HUES64 (cell line): ENCODE results near the gene MAB21L1.

ENCODE experiments used
- H3K27ac ChIP-seq: 2 replicates; pipeline ENCODE4 v1.7.0; 2013; ENCODE audit warnings: low read depth, low read length, inconsistent platforms
- H3K27me3 ChIP-seq: 2 replicates; pipeline ENCODE4 v1.6.1; 2013; ENCODE audit warnings: mild to moderate bottlenecking, low read length; ENCODE audit not compliant: insufficient read depth
- H3K36me3 ChIP-seq: 2 replicates; pipeline ENCODE4 v1.6.1; 2013; ENCODE audit warnings: mild to moderate bottlenecking, low read length; ENCODE audit not compliant: insufficient read depth
- H3K4me1 ChIP-seq: 2 replicates; pipeline ENCODE4 v1.6.1; 2013; ENCODE audit warnings: mild to moderate bottlenecking, low read length, moderate library complexity; ENCODE audit not compliant: insufficient read depth
- H3K4me3 ChIP-seq: 2 replicates; pipeline ENCODE4 v1.5.1; 2013; ENCODE audit warnings: mild to moderate bottlenecking, low read length, moderate library complexity
- H3K9ac ChIP-seq: 2 replicates; pipeline ENCODE4 v1.6.1; 2013; ENCODE audit warnings: mild to moderate bottlenecking, low read depth, low read length
- H3K9me3 ChIP-seq: 2 replicates; pipeline ENCODE4 v1.6.1; 2013; ENCODE audit warnings: low read depth, low read length; ENCODE audit not compliant: insufficient read depth
- WGBS: fragments of 150-250, 120-280 bp; methylation state at CpG from one replicate; pipeline ENCODE4 v1.1.7; 2013; ENCODE audit warnings: missing lambda C conversion rate; 5-methylcytosine and 5-hydroxymethylcytosine counted together

The MAB21L1 gene

DNA sequence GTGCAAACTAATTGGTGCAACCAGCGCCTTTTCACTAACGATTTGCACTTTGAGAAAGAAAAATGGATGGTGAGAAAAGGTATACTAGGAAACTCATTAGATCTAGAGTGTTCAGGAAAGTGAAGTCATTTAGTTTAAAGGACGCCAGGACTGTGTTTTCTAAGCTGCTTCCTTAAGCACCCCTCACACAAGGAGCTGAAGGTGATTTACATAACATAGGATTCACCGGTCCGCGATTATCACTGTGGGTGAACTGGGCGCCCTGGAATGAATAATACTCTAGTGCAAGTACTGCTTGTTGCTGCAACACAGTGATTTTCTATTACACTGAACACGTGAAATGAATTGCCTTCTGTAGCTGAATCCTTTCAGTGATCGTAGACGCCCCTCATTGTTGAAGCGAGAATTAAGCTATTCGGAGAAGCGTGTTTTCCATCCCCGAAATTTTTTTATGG, 2.6 kb upstream of the MAB21L1 start:
- peaks cover 31% of the 10 kb centered on the region for H3K4me1 ChIP-seq
- H3K9ac ChIP-seq = no peak overlapping the region
- H3K36me3 ChIP-seq = no peaks in the 10 kb centered on the region
- H3K9me3 ChIP-seq = no peaks in the 10 kb centered on the region
- H3K4me3 ChIP-seq = peak overlapping the region; percentile 50
- peaks cover 66% of the 10 kb centered on the region for H3K27me3 ChIP-seq
- no peak overlapping the region for H3K27ac ChIP-seq
- WGBS = 7% methylated on average over 14 of the region's 14 CpGs

DNA sequence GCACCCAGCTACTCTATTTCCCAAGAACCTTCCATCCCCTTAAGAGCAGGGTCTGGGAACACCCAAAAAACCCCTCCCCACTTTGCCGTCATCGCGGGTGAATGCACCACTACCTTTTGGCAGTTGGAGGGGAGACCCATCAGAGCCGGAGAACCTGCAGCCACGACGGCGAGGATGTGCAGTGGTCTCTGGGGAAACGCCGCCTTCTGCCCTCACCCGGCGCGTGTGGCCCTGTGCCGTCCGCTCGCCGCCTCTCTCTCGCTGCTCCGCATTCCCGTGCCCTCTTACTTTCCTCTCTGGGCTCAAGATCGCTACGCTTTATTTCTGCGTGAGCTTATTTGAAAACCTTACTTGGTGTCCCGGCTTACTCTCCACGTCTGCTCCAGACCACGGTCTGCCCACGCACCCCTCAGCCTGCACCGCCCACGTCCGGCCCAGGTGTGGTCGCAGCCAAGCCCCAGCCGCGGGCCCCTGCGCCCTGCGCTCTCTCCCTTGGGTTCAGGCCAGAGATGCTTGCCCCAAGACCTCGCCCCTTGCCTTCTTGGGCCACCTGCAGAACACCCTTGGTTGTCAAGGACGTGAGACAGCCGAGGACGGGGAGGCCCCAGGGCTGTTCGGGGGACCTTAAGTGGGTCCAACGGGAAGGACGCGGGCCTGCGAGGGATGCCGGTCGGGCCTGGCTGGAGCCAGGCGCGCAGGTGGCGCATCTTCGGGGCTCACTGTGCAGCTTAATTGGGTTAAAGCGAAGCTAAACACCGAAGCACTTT, 2.0 kb upstream of the MAB21L1 start:
- H3K27ac ChIP-seq = no peak overlapping the region
- H3K4me3 ChIP-seq = peak overlapping the region; percentile 50
- under 1% methylated on average over 51 of the region's 51 CpGs for WGBS
- H3K9ac ChIP-seq = no peak overlapping the region
- peaks cover 31% of the 10 kb centered on the region for H3K4me1 ChIP-seq
- H3K9me3 ChIP-seq = no peaks in the 10 kb centered on the region
- no peaks in the 10 kb centered on the region for H3K36me3 ChIP-seq
- H3K27me3 ChIP-seq = peaks cover 73% of the 10 kb centered on the region

DNA sequence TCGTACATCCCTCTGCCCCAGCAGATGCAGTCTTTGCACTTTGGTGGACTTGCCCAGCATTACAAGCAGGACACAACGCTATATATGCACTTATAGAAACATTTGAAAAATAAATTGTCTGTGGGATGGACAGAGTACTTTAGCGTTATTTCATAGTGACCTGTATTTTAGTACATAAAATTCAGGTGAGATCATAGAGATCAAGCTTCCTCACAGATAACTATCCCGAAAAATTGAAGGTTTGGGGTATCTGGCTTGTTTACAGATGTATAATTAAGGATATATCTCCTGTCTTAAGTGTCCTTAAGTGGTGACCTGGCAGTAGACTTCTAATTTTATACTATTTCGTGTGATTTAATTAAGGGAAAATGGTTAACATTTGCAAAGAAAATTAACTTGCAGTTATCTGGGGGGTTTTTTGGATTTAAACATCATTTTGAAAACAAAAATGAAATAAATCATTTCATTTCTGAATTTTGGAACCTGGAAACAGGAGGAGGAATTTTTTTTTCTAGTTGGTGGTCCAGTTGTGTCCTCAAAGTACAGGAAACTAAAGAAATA, 977 bp upstream of the MAB21L1 start:
- no peak overlapping the region for H3K4me3 ChIP-seq
- H3K4me1 ChIP-seq = peaks cover 36% of the 10 kb centered on the region

DNA sequence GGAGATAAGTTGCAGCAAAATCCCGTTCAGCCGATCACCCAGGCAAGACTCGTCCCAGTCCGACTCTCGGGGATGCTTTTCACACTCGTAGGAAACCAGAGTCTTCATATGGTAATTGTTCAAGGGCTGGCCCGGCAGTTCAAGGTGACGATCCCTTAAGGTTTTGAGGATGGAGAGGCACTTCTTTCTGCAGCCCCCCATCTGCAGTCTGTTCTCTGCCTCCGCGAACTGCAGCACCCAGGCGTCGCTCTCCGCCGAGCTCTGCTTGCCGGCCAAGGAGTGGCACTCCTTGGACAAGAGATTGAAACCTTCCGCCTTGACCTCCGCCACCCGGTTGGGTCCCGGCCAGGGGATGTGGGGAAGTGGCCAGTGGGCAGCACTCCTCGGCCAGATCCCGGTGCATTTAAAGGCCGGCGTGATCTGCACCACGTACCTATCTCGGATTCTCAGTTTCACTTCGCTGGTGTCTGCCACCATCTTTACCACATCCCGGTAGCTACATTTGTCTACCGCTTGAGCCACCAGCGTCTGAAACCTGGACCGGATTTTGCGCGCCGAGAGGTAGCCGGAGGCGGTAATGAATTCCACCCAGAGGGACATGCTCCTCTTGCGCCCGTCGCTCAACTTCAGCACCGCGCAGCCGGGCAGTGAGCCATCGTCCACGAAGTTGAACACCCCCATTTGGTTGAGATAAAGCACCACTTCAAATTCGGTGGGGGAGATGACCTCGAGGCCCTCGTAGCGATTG, 1.1 kb downstream of the MAB21L1 start:
- Histone ChIP-seq H3K4me3 (peak overlapping the region; percentile 51), H3K27ac (no peak overlapping the region), H3K4me1 (peaks cover 49% of the 10 kb centered on the region), H3K36me3 (no peaks in the 10 kb centered on the region), H3K9me3 (no peaks in the 10 kb centered on the region), H3K9ac (no peak overlapping the region), H3K27me3 (peaks cover 100% of the 10 kb centered on the region)
- under 1% methylated on average over 47 of the region's 47 CpGs for WGBS

More for the DNA sequence above, 977 bp upstream of the MAB21L1 start:
- H3K27ac ChIP-seq = no peak overlapping the region
- H3K27me3 ChIP-seq = peaks cover 82% of the 10 kb centered on the region
- 48% methylated on average over 3 of the region's 5 CpGs for WGBS
- no peaks in the 10 kb centered on the region for H3K36me3 ChIP-seq
- no peaks in the 10 kb centered on the region for H3K9me3 ChIP-seq
- no peak overlapping the region for H3K9ac ChIP-seq

DNA sequence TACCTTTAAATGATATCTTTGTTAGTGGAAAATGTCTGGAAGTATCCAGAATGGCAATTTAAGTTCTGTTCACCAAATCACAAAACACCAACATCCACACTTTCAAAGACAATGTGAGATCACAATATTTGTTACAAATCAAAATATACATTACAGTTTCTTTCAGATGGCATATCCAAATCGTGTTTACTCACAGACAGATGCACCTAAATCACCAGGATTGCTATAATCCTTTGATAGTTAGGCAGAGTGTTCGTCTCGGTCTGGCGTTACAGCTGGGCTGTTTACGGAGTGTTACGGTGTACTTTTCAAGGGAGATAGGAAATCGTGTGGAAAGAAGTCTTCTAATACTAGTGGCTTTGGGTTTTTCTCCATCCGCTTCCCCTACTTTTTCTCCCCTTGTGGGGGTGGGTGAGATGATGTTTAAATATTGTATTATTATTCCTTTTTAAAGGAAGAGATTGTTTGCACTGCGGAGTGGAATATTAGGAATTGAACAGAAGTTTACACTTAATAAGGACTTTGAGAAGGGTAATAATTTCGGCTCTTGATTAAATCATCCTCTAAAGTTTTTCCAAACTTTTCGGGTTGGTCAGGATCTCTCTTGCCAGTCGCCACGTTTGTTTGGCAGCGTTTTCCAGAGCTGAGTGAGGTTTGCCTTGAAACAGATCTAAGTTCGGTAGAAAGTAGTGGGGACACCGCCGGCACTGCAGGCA, 1.8 kb downstream of the MAB21L1 start:
- Histone ChIP-seq H3K27me3 (peaks cover 100% of the 10 kb centered on the region), H3K4me3 (peak overlapping the region; percentile 51), H3K9me3 (no peaks in the 10 kb centered on the region), H3K27ac (no peak overlapping the region), H3K36me3 (no peaks in the 10 kb centered on the region), H3K4me1 (peaks cover 49% of the 10 kb centered on the region), H3K9ac (no peak overlapping the region)
- WGBS = 4% methylated on average over 15 of the region's 17 CpGs

DNA sequence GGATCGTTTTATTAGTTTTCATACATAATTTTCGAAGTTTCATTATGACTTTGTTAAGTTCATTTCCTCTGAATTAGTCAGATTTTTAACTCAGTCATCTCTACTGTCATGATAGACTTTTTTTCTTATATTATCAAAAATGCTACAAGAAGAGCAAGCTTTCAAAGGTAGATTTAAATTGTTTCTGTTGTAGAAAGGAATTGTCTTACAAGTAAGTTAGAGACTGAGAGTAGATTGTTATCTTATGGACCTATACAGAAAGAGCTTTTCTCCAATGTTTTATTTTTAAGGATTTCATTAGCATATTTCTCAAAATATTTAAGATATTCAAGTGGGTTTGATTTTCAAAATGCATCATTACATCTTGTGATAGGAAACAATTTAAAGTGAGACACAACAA, 2.7 kb downstream of the MAB21L1 start:
- Histone ChIP-seq H3K9ac (no peak overlapping the region), H3K4me1 (peaks cover 42% of the 10 kb centered on the region), H3K4me3 (no peak overlapping the region), H3K27me3 (peaks cover 98% of the 10 kb centered on the region), H3K9me3 (no peaks in the 10 kb centered on the region), H3K27ac (no peak overlapping the region), H3K36me3 (no peaks in the 10 kb centered on the region)
- WGBS = 80% methylated on average over 2 of the region's 2 CpGs

DNA sequence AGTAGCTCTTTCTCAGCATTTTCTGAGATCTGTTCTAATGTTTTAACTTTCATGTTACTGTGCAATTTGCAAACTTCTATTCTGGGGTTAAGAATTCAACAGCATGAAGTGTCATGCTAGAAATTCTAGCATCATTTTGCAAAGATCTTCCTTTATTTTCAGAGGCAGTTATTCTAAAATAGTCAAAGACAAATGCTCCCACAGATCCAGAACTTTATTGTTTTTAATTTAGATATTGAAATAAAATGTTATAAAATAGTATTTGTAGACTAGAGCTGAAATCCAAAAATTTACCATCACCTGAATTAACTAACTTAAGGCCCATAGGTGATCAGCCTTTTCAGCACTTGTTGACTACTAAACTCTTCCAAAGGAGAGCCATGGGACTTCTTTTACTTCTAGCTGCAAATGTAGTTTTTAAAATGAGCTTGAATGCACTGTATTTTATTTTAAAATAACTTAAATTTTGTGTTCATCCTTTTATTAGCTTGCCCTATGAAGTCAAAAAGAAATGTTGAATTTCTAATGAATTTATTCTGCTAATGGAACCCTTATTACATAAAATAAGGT, 3.2 kb downstream of the MAB21L1 start:
- Histone ChIP-seq H3K36me3 (no peaks in the 10 kb centered on the region), H3K4me3 (no peak overlapping the region), H3K4me1 (peaks cover 42% of the 10 kb centered on the region), H3K27ac (no peak overlapping the region), H3K9ac (no peak overlapping the region), H3K9me3 (no peaks in the 10 kb centered on the region), H3K27me3 (peaks cover 93% of the 10 kb centered on the region)

DNA sequence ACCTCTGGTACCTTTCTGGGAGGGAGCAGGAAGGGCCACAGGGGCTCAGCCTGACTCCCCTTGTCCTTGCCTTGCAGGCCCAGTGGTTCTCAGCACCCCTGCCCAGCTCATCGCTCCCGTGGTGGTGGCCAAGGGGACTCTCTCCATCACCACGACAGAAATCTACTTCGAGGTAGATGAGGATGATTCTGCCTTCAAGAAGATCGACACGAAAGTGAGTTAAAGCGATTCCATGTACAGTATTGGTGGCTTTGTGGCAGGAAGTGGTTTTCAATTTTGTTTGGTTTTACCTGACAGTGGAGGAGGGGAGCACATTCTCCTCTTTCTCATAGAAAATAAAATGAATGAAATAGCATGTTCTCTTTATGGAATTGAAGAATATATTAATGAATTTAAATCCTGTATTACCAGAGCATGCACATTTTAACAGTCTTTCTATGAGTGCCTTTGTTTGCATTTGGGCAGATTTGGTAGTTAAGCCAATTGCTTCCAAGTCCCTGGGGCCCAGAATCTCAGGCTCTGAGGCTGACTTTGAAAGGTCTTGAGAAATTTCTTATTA, 4.1 kb downstream of the MAB21L1 start:
- H3K27me3 ChIP-seq = peaks cover 84% of the 10 kb centered on the region
- 11% methylated on average over 7 of the region's 7 CpGs for WGBS
- H3K27ac ChIP-seq = no peak overlapping the region
- H3K9ac ChIP-seq = no peak overlapping the region
- no peaks in the 10 kb centered on the region for H3K9me3 ChIP-seq
- H3K36me3 ChIP-seq = no peaks in the 10 kb centered on the region
- H3K4me3 ChIP-seq = peak overlapping the region; percentile 66
- H3K4me1 ChIP-seq = peaks cover 42% of the 10 kb centered on the region

DNA sequence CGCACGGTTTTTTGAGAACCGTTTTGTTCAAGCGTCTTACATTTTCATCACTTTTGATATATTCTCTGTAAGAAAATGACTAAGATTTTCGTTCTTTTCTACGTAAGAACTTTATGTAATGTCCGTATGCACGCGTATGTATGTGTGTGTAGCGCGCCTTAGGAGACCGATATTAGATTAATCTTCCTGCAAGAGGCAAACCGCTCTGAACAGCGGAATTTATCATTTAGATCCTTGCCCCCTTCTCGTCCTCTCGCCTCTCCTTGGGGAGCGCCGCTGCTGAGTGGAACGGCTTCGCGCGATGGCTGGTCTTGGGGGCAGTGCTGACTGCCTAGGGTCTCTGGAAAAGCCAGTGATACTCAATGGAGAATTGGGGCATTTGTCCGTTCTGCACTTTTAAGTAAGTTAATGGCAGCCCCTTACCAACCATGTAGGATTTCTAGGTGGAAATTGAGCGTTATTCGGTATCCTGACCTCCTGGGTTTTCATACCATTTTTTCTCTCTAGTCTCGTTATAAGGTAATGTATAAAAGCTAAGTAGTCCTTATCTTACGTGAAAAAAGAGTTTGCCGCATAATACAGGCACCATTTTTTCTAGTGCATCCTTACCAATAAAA, 4.7 kb downstream of the MAB21L1 start:
- H3K36me3 ChIP-seq = no peaks in the 10 kb centered on the region
- H3K4me1 ChIP-seq = peaks cover 37% of the 10 kb centered on the region
- H3K9me3 ChIP-seq = no peaks in the 10 kb centered on the region
- 4% methylated on average over 24 of the region's 28 CpGs for WGBS
- H3K27me3 ChIP-seq = peaks cover 78% of the 10 kb centered on the region
- H3K27ac ChIP-seq = no peak overlapping the region
- no peak overlapping the region for H3K9ac ChIP-seq
- H3K4me3 ChIP-seq = peak overlapping the region; percentile 66
